Epidermal melanocyte (primary cell): ENCODE measurements around the gene SEMA5A.

ENCODE experiments used
- DNase-seq: peaks from one replicate; pipeline ENCODE4 v3.0.0; 2011; ENCODE audit warnings: low spot score; ENCODE audit not compliant: insufficient read length

SEMA5A gene

GRCh38 chr5:9124071-9124470, 421.8 kb downstream of the SEMA5A start:
- DNase-seq: no peak

GRCh38 chr5:9122528-9122927, 423.3 kb downstream of the SEMA5A start:
- DNase-seq: no peak

- no peak for DNase-seq
These were observed 424.3 kb downstream of the SEMA5A start for GRCh38 chr5:9121597-9121996.

- no peak for DNase-seq
These were observed 427.0 kb downstream of the SEMA5A start for GRCh38 chr5:9118852-9119251.

GRCh38 chr5:9115093-9115492, 430.8 kb downstream of the SEMA5A start:
- no peak for DNase-seq

- DNase-seq: no peak
These were observed 433.2 kb downstream of the SEMA5A start for GRCh38 chr5:9112520-9113291.

GRCh38 chr5:9108162-9108561, 437.7 kb downstream of the SEMA5A start:
- DNase-seq: no peak

GRCh38 chr5:9105851-9106250, 440.0 kb downstream of the SEMA5A start:
- no peak for DNase-seq

- DNase-seq: no peak
These were observed 441.1 kb downstream of the SEMA5A start for GRCh38 chr5:9104571-9105339.

GRCh38 chr5:9103290-9103689, 442.6 kb downstream of the SEMA5A start:
- no peak for DNase-seq

GRCh38 chr5:9099689-9100088, 446.2 kb downstream of the SEMA5A start:
- no peak for DNase-seq

GRCh38 chr5:9098990-9099389, 446.9 kb downstream of the SEMA5A start:
- DNase-seq: no peak

- DNase-seq: no peak
These were observed 451.3 kb downstream of the SEMA5A start for GRCh38 chr5:9094582-9094981.

- DNase-seq: no peak
These were observed 453.8 kb downstream of the SEMA5A start for GRCh38 chr5:9091896-9092662.

- no peak for DNase-seq
These were observed 455.4 kb downstream of the SEMA5A start for GRCh38 chr5:9090381-9091026.

- DNase-seq: no peak
These were observed 456.0 kb downstream of the SEMA5A start for GRCh38 chr5:9089893-9090292.

- no peak for DNase-seq
These were observed 462.9 kb downstream of the SEMA5A start for GRCh38 chr5:9082996-9083395.

GRCh38 chr5:9072701-9073100, 473.2 kb downstream of the SEMA5A start:
- no peak for DNase-seq

GRCh38 chr5:9071524-9071923, 474.4 kb downstream of the SEMA5A start:
- DNase-seq: no peak

- DNase-seq: no peak
These were observed 474.8 kb downstream of the SEMA5A start for GRCh38 chr5:9071074-9071473.

- DNase-seq: no peak
These were observed 476.2 kb downstream of the SEMA5A start for GRCh38 chr5:9069650-9070049.

GRCh38 chr5:9067154-9067553, 478.7 kb downstream of the SEMA5A start:
- no peak for DNase-seq
